Stimulated activated CD4-positive, alpha-beta T cell treated with anti-CD3 and anti-CD28 coated beads, Interleukin-1b, Interleukin-23, amount 100 ng/mL, for 1 hour (primary cell): ENCODE measurements around the gene RAB40C.
A peak's percentile ranks its signal among the peaks of the same experiment; 100 is the strongest.

Source experiments
- DNase-seq, 2 donors: peaks; one replicate each; pipeline ENCODE4 v3.0.0-alpha.2; 2020; ENCODE audit warnings: low read depth in 2 of 2

The RAB40C gene

DNA sequence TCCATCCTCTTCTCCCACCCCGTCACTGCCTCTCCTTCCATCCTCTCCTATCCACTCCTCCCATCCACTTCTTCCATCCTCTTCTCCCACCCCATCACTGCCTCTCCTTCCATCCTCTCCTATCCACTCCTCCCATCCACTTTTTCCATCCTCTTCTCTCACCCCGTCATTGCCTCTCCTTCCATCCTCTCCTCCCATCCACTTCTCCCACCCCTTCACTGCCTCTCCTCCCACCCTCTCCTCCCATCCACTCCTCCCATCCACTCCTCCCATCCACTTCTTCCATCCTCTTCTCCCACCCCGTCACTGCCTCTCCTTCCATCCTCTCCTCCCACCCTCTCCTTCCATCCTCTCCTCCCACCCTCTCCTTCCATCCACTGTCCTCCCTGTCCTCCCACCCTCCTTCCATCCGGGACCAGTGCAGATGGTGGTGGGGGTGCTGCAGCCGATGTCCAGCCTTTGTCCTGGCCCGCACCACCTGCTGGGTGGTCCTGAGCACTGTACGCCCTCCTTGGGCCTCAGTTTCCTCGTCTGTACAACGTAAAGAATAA is 42.0 kb downstream of the RAB40C start:
- no peak for DNase-seq

DNA sequence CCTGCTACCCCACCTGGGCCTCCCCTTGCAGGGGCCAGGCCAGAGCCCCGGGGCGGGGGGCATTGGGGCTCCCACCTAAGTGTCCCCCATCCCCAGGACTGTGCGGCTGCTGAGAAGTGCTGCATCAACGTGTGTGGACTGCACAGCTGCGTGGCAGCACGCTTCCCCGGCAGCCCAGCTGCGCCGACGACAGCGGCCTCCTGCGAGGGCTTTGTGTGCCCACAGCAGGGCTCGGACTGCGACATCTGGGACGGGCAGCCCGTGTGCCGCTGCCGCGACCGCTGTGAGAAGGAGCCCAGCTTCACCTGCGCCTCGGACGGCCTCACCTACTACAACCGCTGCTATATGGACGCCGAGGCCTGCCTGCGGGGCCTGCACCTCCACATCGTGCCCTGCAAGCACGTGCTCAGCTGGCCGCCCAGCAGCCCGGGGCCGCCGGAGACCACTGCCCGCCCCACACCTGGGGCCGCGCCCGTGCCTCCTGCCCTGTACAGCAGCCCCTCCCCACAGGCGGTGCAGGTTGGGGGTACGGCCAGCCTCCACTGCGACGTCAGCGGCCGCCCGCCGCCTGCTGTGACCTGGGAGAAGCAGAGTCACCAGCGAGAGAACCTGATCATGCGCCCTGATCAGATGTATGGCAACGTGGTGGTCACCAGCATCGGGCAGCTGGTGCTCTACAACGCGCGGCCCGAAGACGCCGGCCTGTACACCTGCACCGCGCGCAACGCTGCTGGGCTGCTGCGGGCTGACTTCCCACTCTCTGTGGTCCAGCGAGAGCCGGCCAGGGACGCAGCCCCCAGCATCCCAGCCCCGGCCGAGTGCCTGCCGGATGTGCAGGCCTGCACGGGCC is 42.8 kb downstream of the RAB40C start:
- DNase-seq, result no peak

GRCh38 chr16:633336-634050 is 43.6 kb downstream of the RAB40C start:
- DNase-seq, result no peak

DNA sequence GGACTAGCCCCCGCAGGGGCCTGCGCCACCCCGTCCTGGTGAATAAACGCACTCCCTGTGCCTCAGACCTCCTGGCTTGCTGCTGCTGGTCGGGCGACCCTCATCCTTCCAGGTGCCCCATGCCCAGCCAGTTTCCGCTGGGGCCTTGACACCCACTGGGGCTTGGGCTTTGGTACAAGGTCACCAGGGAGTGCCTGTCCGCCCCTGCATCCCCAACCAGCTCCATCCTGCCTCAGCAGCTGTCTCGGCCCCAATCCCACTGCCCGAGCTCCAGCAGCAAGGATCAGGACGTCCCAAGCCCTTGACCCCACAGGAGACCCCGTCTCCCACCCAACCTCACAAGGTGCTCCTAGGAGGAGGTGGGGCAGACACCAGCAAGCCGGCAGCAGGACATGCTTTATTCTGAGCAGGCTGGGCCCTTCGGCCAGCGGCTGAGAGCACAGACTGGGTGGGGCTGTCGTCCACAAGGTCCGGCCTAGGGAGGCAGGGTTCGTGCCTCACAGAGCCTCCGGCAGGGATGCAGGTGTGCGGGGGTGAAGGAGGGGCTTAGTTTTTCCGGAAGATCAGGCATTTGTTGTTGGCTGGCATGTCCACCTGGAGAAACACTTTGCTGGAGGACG is 44.3 kb downstream of the RAB40C start:
- DNase-seq, result no peak

DNA sequence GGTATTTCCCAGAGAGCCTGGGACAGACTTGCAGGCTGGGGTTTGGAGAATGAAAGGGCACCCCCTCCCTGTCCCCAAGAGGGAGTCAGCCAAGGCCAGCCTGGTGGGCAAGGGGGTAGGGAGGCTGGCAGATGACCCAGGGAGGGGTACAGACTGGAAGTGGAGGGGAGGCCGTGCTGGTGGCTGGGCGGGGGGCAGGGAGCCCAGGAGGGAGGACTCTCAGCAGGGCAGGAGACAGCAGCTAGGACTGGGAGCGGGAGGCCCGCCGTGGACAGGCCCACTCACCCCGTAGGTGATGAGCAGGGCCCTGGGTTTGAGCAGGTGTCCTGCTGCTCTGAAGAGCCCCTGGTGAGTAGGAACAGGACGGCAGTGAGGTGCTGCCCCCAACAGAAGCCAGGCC is 45.1 kb downstream of the RAB40C start:
- no peak for DNase-seq

DNA sequence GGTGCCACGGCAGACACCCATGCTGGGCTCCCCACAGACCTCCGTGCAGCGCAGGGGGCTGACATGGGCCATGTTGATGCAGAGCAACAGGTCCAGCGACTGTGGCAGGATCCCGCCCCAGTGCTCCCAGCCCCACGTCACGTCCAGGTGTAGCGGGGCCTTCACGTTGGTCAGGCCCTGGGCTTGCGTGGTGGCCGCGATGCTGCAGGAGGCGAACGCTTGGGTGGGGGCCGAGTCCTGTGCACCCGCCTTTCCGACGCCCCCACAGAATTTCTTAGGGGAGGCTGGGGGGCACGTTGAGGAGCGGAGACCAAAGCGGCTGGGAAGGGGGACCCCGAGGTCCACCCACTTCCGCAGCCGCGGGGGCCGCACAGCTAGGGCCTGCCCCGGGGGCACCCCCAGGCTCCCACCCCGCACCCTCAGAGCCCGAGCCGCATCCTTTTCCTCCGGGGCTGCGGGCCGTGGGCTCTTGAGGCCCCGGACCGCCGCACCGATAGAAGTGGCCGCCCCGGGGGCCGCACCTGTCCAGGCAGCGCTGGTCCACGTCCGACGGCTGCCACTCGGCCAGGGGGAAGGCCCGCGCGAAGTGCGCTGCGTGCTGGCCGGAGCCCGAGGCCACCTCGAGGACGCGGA is 45.8 kb downstream of the RAB40C start:
- no peak for DNase-seq

- peak; percentile 80 to 89 for DNase-seq
Measured at GRCh38 chr16:636206-637080, 46.6 kb downstream of the RAB40C start, which contains the start of gene METTL26. METTL26 (minus strand) TSS chr16:636305; CDS start chr16:636290, 15 bp downstream.

GRCh38 chr16:637081-638018 is 47.5 kb downstream of the RAB40C start:
- DNase-seq, result peak; percentile 81 to 86

DNA sequence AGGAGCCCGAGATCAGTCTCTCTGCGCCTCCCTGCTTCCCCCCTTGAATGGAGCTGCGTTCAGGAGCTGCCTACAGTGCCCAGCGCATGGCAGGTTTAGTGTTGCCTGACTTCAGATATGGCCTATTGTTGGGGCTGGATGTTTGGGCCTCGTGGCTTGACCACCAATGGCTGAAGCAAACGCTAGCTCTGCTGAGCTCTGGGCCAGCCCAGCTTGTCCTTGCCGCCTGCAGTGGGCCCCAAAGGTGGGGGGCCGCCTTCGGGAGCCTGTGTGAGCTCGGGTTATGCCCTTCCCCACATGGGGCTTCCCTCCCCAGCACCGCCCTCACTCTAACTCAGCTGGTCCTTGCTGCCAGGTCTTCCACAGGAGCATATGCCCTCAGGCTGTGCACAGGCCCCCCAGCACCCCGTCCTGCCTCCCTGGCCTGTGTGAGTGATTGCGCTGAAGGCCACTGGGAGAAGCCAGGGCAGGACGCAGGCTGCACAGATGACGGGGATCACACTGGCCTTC is 48.2 kb downstream of the RAB40C start:
- DNase-seq, result no peak

GRCh38 chr16:638836-639235 is 49.0 kb downstream of the RAB40C start:
- DNase-seq, result no peak

GRCh38 chr16:640614-641013 is 50.7 kb downstream of the RAB40C start:
- no peak for DNase-seq

DNA sequence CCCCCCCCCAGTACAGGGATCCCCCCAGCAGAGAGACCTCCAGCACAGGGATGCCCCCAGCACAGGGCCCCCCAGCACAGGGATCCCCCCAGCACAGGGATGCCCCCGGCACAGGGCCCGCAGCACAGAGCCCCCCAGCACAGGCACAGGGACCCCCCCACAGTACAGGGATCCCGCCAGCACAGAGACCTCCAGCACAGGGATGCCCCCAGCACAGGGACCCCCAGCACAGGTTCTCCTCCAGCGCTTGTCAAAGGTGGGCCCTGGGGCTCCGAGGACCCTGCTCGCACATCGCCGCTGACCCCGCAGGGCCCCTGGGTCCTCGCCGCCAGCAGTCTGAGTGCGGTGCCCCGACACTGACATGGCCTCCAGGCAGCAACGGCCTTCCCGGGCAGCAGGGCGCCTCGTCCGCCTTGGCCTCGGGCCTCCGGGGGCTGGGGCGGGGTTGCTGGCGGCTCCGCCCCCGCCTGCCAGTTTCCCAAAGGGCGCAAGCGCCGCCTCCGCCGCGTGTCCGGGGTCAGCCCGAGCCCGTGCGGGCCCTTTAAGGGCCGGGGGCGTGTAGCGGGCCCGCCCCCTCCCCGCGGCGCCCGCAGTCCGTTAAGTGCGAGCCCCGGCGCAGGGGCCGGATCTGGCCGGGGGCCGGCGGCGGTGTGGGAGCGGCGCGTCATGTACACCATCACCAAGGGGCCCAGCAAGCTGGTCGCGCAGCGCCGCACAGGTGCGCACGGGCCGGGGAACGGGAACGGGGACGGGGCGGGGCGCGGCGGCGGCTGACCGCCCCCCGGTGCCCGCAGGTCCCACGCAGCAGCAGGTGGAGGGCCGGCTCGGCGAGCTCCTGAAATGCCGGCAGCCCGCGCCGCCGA is 51.7 kb downstream of the RAB40C start, which contains the start of gene MCRIP2:
Gene MCRIP2, plus strand, starts transcription at position 503 of the 863 bp plus-strand sequence. Its CDS starts 164 bp downstream, at position 667.
- peak; percentile 23 to 45 for DNase-seq

DNA sequence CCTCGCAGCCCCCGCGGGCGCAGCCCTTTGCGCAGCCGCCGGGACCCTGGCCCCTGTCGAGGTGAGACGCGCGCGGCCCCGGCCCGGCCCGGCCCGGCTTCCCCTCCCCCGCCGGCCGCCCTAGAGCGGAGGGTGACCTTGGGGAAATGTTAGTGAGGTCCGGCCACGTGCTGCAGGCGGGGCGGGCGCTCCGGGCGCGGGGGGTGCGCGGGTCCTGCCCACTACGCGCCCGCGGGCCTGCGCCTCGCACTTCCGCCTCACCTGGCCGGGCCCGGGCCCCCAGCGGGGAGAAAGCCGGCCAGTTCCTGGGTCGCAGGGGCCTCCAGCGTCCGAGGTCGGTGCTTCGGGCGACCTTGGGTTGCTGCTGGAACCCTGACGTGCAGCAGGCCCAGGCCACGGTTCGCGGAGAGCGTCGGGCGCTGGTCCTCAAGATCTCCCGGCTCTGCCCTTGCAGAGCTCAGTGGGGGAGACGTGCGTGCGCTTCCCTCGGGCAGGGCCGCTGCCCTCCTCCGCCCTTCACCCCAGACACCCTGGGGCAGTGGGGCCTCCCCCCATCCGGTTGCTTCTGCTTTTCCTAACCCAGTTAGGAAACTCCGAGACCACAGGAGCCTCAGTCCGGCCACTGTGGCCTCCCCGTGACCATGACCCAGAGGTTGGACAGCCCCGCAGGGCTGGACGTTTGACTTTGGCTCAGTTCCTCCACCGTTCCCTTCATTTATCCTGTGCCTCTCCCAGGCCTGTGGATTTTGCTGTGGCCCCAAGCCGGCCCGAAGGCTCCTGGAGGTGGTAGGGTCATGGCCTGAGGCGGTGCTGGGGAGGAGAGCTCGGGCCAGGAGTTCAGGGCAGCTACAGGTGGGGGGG is 52.6 kb downstream of the RAB40C start:
- no peak for DNase-seq

DNA sequence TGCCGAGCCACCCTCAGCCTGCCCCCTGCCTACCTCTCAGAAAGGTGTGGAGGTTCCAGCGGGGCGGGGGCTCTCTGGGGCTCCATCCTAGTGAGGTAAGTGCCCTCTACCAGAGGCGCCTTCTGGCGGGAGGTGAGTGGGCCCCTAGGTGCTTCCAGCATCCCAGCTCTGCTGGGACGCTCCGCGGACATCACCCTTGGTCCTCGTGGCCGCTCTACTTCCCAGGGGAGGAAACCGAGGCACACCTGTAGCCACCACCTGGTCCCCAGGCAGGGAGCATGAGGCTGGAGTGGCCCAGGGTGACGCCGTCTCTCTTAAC is 53.1 kb downstream of the RAB40C start:
- no peak for DNase-seq

- no peak for DNase-seq
Measured at GRCh38 chr16:644556-644955, 54.7 kb downstream of the RAB40C start.

- DNase-seq, result no peak
Measured at GRCh38 chr16:645852-646678, 56.2 kb downstream of the RAB40C start.
